HG03565 (cell line): ENCODE measurements around the gene REN.

ENCODE experiments used
- ATAC-seq: cut with Tn5 transposase; IDR thresholded peaks from one replicate; pipeline ENCODE4 v1.9.1; 2021; ENCODE audit warnings: mild to moderate bottlenecking, moderate library complexity; ENCODE audit not compliant: unreplicated experiment

Gene REN

DNA sequence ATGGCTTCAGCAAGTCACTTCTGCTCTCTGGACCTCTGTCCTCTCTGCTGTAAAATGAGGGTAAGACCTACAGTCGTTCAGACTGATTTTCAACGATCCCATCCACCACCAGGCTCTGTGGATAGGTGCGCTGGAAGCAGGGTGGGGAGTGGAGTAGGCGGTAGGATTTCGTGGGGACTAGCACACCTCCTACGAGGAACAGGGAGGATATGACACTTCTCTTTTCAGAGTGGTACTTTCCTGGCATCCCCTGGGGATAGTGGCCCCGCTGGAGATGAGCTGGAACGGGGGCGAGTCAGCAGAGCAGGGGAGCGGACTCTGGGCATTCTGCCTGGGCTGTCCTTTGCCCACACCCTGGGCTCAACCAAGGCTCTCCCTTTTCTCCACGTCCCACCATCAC is 32.0 kb downstream of the REN start:
- no peak for ATAC-seq

DNA sequence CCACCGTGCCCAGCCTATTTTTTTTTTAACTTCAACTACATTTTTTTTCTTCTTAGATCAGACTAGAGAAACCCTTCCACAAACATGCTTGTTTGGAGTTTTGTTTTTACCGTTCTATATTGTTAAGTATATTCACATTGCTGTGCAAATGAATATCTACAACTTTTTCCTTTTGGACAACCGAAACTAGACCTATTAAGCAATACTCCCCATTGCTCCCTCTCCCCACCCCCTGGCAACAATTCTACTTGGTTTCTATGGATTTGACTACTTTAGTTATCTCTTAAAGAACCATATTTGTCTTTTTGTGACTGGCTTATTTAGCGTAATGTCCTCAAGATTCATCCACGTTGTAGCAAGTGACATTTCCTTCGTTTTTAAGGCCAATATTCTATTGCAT is 33.4 kb downstream of the REN start:
- no peak for ATAC-seq

DNA sequence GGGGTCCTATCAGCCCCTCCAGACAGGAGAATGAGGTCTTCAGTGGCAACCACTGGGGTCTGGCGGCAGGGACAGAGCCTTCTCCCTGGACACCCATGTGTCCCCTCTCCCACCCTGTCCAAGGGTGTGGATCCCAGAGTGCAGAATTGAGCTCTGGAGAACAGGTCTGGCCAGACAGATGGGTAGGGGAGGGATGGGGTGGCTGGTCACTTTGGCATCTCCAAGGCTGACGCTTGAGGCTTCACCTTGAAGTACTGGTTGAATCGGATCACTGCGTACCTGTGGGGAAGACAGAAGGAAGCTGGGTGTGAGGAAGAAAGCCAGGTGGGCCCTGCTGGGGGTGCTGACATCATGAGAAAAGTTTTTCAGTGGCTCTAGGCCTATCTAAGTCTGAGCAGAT is 34.2 kb downstream of the REN start:
- no peak for ATAC-seq

DNA sequence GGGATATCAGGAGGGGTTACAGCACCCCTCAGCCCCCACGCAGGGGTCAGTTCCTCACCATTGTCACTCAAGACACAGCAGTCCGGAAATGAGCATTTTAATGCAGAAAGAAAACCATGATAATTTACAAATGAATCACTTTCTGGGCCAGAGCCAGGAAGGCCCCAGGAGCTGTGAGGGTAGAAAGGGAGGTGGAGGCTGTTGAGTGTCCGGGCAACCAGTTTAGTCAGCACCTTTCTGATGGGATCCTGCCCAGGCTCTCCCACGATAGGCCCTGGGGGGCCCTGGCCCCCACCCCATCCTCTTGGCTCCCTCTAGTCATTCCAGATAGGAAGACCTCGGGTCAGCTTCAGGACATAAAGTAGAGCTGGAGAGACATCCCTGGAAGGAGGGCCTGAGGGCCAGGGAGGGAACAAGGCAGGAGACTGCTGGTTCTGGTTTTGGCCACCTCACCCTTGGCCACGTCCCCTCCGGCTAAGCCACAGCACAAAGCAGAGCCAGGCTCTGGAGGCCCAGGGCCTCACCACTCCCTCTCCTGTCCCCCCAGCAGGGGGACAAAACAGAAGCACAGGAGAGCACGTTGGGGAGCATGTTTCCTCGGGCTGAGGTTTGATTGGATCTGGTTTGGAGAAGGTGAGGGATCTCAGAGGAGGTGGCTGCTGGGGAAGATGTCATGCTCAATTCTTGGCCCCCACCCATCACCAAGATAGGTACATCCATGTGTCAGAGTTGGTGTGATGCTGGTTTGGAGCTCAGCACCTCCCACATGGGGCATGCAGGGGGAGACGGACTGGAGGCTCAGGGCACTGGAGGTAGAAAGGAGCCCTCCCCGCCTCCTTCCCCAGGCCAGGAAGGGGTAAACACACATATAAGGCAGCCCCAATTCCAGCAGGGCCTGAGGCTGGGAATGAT is 34.9 kb downstream of the REN start:
- no peak for ATAC-seq

DNA sequence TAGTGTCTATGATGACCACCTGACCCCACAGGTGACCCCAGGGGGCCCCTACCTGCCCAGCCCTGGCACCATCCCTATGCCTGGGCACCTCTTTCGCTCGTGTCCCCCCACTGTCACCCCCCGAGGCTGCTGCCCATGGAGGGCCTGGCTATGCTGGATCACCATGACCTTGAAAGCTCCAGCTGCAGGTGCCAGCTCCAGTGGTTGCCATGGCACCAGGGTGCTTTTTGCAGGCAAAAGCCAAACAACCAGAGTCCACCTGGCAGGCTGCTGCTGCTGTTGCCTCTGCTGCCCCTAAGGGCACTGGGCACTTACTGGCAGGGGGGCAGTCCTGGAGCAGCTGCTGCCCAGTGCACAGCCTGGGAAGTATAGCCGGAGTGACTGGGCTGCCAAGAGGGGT is 36.0 kb downstream of the REN start:
- no peak for ATAC-seq

DNA sequence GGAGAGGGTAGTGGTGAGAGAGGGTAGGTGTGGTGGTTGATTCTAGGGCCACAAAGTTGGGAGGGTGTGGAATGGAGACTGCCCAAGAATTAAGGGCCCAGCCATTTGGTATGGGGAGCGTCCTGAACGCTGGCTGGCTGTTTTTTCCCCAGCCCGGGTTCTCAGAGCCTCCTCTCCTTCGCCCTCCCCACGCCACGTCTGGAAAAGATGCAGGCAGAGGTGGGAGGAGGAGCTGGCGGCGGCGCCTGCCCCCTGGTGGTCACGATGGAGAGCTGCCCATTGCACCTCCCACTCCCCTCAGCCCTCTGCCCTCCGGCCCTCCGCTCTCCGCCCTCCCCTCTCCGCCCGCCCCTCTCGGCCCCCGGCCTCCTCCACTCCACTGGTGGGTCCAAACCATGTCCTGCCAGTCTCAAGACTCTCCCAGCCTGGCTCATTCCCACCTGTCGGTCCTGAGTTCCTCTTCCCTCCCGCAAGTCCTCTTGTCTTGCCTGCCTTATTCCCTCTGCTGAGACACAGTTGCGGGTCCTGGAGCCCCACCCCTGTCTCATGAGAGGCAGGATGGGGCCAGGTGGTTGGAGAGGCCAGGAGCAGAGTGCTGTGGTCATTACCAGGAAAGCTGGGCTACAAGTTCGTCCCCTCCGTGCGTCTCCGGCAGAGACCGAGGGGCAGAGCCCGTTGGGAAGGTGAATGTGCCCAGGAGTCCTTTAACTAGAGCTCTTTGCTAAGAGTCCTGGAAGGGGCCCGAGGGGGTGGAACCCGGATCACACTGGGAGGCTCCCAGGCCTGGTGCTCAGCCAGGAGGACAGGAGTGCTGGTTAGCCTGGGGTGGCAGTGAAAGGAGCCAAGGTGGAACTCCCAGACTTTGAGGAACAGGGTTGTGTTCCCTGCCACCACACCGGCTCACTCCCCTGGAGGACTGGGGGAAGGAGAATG is 36.9 kb downstream of the REN start:
- ATAC-seq: no peak

DNA sequence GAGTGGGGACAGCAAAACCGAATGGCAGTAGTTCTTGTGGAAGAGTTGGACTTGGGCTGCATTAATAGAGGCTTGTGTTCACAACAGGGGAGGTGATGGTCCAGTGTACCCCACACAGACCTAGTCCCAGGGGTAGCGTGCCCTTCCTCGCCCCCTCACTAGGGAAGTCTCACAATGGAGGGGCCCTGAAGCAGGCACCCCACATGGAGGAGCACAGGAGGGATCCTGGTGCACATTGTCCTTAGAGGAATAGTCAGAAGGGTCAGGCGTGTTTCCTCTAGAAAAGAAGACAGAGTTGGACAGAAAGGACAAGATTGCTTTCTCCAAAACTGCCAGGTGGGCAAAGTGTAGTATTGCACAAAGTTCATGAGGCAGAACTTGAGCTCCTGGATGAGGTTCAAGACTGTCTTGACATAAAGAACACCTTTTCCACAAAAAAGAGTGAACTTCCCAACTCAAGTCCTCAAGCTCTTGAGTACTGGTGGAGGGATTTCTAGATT is 37.6 kb downstream of the REN start:
- ATAC-seq: no peak

DNA sequence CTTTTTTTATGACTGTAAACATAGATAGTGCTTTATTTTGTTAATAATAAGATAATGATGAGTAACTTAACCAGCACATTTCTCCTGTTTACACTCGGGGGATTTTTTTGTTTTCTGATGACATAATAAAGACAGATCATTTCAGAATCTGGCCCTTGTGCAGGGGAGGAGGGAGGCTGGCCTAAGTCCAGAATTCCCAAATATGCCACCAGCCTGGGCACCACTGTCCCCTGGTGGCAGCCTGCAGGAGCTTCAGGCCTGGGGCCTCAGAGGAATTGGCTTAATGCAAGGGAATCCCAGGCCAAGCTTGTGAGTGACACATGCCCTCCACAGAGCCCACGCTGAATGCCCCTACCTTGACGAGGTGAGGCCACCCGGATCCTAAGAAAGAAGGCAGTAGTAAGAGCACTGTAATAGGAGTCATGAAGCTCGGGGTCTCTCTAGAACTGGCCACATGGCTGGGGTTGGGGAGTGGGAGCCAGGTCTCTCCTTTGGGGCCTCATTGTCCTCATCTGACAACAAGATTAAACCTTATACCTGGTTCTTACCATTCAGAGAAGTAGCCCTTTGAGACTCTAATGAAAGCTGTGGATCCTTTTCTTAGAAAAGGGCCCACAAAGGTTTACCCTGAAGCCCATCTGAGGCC is 38.4 kb downstream of the REN start:
- no peak for ATAC-seq

DNA sequence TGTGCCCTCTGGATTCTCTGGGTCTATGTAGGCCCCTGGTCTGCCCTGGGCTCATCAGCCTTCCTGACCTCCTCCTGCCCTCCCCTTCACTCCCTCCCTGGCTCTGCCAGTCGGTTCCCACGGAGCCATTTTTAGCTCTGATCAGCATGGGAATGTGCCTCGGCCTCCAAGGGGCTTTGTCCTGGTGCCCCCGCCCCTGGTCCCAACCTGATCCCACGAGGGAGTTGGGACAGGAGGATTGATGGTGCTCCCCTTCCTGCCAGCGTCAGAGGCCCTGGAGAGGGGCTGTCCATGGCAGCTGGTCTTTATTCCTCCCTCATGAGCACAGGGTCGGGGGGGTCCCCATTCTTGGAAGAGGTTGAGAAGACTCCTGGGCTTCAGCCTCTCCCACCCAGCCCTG is 39.2 kb downstream of the REN start:
- ATAC-seq: no peak

DNA sequence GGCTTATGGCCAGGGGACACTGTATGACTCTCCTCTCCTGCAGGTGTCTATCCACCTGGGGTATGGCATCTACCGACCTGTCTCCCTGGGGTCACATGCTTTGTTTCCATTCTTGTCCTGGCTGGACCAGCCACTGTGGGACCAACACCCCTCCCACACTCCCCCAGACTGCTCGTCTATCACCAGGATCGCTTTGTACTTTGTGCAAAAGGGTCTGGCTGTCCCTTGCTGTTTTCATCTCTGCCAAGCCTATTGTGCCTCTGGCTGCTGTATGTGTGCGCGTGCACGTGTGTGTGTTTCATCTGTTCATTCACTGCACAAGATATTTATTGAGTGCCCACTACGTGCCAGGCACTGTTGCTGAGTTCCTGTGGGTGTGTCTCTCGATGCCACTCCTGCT is 39.8 kb downstream of the REN start:
- no peak for ATAC-seq

DNA sequence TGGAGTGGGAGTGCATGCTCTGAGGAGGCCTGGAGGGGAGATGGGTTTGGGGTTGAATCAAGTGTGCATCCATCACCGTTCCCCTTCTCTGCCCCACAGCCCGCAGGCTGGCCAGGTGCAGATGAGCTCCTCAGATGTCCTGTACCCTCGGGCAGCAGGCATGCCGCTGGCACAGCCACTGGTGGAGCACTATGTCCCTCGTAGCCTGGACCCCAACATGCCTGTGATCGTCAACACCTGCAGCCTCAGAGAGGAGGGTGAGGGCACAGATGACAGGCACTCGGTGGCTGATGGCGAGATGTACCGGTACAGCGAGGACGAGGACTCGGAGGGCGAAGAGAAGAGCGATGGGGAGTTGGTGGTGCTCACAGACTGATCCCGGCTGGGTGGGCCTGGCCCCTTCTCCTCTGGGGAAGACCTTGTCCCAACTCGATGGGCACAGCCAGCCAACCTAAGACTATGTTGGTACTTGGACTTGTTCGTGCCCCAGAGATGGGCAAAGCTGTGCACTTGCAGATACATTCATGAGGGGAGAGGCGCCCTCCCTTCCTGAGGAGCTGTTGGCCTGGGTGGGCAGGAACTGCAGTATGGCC is 40.3 kb downstream of the REN start:
- ATAC-seq: no peak

DNA sequence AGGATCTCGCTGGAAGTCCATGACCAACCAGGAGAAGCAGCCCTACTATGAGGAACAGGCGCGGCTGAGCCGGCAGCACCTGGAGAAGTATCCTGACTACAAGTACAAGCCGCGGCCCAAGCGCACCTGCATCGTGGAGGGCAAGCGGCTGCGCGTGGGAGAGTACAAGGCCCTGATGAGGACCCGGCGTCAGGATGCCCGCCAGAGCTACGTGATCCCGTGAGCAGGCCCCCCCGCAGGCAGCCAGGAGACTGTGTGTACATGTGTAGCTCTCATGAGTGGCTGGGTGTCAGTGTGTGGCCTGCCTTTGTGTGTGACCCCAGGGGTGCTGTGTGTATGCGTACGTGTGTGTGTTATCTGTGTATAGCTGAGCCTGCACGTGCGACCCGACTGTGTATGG is 41.5 kb downstream of the REN start:
- ATAC-seq: no peak

DNA sequence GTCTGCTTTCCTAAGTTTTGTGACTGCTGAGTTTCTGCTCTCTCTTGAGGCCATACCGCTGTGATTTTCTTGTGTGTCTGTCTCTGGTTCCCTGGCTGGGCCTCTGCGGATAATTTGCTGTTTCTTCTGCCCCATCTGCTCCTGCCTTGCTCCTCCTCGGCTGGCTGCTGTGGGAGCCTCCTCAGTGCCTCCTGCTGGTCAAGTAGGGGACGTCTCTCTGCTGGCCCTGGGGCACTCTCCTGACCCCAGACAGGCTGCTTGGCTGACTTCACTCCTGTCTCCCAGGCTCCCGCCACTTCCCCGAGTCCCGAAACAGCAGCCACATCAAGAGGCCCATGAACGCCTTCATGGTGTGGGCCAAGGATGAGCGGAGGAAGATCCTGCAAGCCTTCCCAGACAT is 42.8 kb downstream of the REN start:
- ATAC-seq: no peak

DNA sequence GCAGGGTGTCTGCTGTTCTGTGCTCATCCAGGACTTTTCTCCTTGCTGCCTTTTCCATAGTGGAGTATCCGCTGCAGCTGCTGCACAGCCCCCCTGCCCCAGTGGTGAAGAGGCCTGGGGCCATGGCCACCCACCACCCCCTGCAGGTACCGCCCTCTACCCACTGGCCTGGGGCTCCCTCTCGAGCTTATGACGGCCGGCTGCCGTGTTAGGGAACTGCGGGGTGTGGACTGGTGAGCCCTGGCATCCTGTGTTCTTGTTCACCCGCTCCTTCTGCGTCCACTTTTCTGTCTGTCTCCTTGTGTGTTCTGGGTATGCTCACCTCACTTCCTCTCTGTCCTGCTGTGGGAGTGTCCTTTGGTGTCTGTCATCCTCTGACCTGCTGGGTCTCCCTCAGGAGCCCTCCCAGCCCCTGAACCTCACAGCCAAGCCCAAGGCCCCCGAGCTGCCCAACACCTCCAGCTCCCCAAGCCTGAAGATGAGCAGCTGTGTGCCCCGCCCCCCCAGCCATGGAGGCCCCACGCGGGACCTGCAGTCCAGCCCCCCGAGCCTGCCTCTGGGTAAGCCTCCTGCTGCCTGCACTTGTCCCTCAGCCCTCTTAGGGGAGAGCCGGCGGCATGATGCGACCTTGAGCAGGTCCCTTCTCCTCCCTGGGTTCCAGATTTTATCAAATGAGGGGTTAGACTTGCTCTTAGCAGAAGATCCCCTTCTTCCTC is 44.1 kb downstream of the REN start:
- no peak for ATAC-seq

DNA sequence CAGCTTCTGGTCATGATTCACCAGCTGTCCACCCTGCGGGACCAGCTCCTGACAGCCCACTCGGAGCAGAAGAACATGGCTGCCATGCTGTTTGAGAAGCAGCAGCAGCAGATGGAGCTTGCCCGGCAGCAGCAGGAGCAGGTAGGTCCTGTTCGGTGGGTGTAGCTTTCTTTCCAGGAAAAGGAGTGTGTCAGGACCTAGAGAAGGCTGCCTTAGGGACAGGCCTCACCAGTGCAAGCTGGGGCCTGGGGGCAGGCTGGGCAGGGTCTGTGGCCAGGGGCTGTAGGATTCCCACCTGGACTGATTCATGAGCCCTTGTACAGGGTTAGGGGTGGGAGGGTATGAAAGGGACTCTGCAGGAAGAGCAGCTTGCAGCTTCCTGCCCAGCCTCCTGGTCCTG is 49.6 kb downstream of the REN start:
- no peak for ATAC-seq

DNA sequence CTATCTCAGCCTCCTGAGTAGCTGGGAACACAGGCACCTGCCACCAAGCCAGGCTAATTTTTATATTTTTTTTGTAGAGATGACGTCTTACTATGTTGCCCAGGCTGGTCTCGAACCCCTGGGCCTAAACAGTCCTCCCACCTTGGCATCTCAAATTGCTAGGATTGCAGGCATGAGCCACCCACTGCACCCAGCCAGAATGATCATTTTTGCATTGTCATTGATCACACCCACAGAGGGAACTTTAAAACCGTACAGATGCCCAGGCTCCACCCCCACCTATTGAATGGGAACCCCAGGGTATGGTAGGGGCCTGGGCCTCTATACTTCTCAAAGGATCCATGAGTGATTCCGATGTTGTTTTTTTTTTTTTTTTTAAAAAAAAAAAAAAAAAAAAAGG is 51.0 kb downstream of the REN start:
- ATAC-seq: no peak

DNA sequence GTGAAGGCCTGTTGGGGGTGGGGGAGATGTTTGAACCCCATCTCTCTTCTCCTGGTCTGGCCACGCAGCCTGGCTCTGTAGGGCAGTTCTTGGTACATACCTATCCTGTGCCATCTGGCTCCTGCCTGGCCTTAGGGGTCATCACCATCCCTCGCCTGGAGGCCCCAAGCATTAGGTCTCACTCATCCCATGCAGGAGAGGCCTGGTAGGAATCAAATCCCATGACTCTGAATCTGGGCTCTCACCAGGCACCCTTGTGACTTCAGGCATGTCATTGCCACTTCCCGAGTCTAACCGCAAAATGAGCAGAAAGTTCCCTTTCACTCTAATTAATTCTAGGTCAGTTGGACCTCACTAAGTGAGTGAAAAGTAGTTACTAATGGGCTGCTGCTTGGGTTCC is 51.5 kb downstream of the REN start:
- ATAC-seq: no peak

DNA sequence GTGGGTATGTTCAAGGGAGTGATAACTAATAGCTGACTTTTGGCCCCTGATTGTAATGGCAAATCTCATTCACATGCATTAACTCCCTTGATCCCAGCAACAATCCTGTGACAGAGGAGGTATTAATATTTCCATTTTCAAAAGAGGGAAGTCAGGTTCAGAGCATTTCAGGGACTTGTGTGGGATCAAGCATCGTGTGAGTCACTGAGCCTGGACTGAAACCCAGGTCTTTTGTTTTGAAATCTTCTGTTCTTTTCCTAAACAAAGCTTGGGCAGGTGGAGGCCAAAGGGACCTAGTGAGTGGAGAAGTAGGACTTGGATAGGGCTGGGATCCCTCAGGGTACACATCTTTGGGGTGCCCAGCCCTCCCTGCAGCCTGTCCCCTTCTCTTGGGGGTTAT is 52.2 kb downstream of the REN start:
- no peak for ATAC-seq

DNA sequence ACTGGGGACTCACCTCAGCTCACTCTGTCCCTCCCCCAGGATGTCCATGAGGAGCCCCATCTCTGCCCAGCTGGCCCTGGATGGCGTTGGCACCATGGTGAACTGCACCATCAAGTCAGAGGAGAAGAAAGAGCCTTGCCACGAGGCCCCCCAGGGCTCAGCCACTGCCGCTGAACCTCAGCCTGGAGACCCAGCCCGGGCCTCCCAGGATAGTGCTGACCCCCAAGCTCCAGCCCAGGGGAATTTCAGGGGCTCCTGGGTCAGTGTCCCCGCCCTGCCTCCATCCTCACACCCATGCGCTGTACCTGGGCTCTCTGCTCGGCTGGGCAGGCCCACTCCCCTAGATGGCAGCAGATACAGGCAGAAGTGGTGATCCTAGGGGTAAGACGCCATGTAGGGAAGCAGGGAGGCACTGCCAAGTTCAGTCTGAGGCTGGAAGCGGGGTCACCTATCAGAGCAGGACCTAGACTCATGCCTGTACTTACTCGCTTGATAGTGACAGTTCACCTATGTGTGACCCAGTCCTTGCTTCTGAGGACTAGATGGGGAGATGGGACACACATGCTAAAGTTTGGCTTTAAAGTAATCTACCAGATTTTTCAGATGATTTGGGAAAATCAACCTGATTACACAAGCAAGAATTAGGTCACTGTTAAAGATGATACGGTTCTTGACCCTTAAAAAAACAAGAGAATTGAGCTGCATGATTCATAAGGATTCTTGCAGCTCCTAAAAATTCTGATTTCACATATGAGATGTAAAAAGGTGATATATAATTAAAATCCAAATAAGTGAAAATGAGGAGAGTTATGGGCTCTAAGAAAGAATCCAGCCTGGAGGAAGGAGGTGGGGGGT is 53.0 kb downstream of the REN start:
- no peak for ATAC-seq
